Endothelial cell of hepatic sinusoid (primary cell): Measurements from ENCODE around the gene USP8.
"Not testable (repeated sequence)": the region's sequence is repeated elsewhere in the genome, so short reads cannot be mapped to it uniquely, and the experiment has no call there.

Source experiments
- in situ Hi-C: cut with HindIII; loops from 2 replicates; pipeline ENCODE4 v1.10.0; 2017; ENCODE audit warnings: low sequenced_read_pairs

USP8 gene

GRCh38 chr15:50438251-50438650 is 14.0 kb downstream of the USP8 start:
- in situ Hi-C loops: no loop called here

DNA sequence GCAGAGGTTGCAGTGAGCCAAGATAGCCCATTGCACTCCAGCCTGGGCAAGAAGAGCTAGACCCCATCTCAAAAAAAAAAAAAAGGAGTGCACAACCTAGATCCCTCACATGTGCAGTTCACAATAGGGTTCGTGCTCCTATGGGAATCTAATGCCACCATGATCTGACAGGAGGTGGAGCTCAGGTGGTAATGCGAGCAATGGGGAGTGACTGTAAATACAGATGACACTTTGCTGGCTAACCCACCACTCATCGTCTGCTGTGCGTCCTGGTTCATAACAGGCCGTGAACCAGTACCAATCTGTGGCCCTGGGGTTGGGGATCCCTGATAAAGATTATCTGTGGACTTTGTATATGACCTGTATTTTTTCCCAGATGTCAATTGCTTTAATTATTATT is 16.7 kb downstream of the USP8 start:
- in situ Hi-C loops: no loop called here

GRCh38 chr15:50452927-50453326 is 28.7 kb downstream of the USP8 start:
- in situ Hi-C loops: no loop called here

DNA sequence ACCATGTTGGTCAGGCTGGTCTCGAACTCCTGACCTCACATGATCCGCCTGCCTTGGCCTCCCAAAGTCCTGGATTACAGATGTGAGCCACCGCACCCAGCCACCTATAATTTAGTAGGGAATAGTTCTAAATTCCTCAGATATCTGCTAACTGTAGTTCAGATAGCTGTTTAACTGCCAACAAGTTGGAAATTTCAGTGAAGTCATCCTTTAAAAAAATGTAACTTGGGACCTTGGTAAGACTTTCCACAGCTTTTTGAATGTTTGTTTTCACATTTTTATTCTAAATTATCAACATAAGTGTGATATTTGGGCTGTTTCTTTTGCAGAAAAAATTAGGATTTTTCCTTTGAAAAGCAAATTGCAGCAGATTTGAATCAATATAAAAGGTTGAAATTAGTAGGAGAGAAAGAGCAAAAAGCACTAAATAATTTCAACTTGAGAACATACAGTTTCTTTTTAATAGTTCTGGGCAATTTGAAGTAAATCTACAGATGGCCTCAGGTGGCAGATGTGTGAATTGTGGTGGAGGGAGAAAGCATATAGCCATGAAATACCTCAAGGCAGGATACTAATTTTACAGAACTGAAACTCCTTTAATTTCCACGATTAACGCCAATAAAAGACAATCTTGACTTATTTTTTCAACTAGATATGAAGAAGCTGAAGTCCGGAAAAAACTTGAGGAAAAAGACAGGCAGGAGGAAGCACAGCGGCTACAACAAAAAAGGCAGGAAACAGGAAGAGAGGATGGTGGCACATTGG is 34.3 kb downstream of the USP8 start:
- in situ Hi-C loops: no loop called here

GRCh38 chr15:50463423-50464358 is 39.5 kb downstream of the USP8 start:
- in situ Hi-C loops: no loop called here

DNA sequence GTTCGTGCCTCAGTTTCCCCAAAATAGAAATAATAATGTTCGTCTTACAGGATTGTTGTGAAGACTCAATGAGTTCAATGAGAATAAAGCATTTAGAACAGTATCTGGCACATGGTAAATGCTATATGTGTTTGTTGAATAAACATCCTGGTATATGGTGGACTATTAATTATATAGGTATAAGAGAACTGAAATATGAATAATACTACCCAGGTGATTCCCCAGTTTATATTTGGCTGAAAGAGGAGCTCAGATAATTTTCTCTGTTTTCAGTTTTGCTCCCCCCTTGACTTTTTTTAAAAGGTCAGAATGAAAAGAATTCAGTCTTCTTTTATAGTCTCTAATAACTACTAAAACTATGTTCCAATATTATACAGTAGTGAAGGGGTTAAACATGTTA is 46.9 kb downstream of the USP8 start:
- in situ Hi-C loops: no loop called here

DNA sequence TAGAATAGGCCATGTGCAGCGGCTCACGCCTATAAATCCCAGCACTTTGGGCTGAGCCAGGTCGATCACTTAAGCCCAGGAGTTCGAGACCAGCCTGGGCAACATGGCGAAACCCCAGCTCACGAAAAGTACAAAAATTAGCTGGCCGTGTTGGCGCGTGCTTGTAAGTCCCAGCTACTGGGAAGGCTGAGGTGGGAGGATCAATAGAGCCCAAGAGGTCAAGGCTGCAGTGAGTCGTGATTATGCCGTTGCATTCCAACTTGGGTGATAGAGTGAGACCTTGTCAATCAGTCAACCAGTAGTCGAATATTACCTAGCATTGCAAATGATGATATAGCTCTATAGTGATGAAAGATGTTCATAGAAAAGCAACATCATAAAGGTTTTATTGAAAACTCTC is 51.9 kb downstream of the USP8 start:
- in situ Hi-C loops: no loop called here

DNA sequence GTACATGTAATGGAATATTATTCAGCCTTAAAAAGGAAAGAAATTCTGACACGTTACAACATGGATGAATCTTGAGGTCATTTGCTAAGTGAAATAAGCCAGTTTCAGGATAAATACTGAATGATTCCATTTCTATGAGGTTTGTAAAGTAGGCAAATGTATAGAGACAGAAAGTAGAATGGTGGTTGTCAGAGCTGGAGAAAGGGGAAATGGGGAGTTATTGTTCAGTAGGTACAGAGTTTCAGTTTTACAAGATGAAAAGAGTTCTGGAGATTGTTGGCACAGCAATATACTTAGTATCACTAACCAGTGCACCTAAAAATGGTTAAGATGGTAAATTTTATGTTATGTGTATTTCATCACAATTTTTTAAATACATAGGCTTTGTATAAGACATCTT is 60.6 kb downstream of the USP8 start:
- in situ Hi-C loops: no loop called here

DNA sequence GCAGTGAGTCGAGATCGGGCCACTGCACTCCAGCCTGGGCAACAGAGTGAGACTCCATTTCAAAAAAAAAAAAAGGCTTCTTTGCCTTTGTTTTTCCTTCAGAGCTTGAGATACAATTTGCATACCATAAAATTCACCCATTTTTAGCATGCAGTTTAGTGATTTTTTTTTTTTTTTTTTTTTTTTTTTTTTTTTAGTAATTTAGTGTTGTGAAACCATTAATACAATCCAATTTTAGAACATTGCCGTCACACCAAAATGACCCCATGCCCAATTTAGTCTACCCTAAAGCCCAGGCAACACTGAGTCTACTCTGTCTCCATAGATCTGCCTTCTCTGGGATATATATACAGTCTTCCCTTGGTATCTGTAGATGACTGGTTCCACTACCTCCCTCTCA is 61.2 kb downstream of the USP8 start:
- in situ Hi-C loops: no loop called here

- in situ Hi-C loops: no loop called here
Measured at GRCh38 chr15:50487287-50487686, 63.1 kb downstream of the USP8 start.

DNA sequence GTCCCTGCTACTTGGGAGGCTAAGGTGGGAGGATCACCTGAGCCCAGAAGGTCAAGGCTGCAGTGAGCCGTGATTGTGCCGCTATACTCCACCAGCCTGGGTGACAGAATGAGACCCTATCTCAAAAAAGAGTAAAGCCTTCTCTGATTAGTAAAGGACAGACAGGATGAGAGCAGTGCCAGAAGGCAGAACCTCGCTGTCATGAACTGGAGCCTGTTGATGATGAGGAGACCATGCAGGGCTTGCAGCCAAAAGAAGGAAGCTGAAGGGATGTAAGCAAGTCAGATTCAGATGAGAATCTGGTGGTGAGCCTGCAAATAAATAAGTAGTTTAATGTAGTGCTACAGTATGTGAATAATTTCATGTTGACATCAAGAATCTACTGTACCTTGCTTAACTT is 69.4 kb downstream of the USP8 start:
- in situ Hi-C loops: no loop called here

GRCh38 chr15:50494547-50494946 is 70.3 kb downstream of the USP8 start:
- in situ Hi-C loops: not testable (repeated sequence)

DNA sequence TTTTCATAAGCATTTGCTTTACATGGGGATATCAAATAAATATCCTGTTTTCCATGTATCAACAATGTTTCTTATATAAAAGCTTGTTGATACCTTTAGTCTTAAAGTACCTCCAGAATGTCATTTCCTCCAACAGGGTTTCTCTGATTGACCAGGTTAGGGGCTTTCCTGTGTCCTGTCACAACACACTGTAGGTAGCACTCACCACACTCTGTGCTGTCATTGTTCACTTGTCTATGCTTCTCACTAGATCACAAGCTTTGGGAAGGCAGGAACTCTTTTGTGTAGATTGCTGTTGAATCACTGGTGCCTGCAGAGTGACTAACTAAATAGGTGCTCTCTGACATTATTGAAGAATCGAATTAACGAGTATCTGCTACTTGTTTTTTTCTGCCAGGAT is 72.5 kb downstream of the USP8 start:
- in situ Hi-C loops: no loop called here

DNA sequence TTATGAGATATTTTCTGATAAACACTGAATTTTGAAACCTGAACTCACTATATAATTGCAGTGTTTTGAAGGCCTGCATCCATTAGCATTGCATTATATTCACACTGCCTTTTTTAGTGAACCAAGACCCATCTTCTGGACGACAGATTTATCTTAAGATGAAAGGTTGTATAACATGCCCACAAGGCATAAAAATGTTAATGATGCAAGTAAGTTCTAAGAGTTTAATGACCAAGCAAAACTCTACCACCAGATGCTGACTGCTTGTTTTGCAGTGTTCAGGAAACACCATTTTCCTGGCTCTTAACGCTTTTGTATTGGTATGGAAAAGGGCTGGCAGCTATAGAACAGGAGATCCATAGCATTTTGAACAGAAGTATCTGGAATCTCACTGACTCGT is 76.1 kb downstream of the USP8 start:
- in situ Hi-C loops: no loop called here

- in situ Hi-C loops: no loop called here
Measured at GRCh38 chr15:50501815-50502214, 77.6 kb downstream of the USP8 start.

DNA sequence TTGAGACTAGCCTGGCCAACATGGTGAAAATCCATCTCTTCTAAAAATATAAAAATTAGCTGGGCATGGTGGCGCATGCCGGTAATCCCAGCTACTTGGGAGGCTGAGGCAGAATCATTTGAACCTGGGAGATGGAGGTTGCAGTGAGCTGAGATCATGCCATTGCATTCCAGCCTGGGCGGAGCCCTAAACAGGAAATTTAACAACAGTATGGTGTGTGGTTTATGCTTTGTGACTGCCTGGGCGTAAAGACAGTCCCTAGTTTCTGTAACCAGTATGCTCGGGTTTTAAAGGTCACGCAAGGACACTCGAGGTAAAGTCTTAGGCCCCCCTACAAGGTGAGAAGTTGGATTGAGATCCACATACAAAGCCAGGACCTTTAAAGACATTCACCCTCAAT is 78.9 kb downstream of the USP8 start:
- in situ Hi-C loops: no loop called here

- in situ Hi-C loops: not testable (repeated sequence)
Measured at GRCh38 chr15:50505656-50506055, 81.5 kb downstream of the USP8 start.

- in situ Hi-C loops: no loop called here
Measured at GRCh38 chr15:50506121-50506520, 81.9 kb downstream of the USP8 start.

GRCh38 chr15:50513001-50513400 is 88.8 kb downstream of the USP8 start:
- in situ Hi-C loops: no loop called here

GRCh38 chr15:50519740-50520425 is 95.7 kb downstream of the USP8 start:
- in situ Hi-C loops: no loop called here

GRCh38 chr15:50523851-50524251 is 99.6 kb downstream of the USP8 start:
- in situ Hi-C loops: no loop called here

DNA sequence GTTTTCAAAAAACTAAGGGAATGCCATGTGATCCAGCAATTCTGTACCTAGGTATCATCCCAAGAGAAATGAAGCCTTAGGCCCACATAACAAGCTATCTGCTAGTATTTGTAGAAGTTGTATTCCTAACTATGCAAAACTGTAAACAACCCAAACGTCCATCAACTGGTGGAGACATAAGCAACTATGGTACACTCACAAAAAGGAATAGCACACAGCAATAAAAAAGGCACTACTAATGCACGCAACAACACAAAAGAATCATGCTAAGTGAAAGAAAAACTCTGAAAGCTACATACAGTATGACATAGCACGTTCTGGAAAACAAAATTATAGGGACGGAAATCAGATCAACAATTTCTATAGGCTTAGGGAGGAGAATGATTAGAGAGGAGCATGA is 107.0 kb downstream of the USP8 start:
- in situ Hi-C loops: no loop called here
